Loucy (cell line): Measurements from ENCODE around the gene TRPM7.

Experiments
- CTCF ChIP-seq: fragments of 200-600 bp; sonication (generic); conservative IDR thresholded peaks from 2 replicates; pipeline ENCODE4 v1.5.1; 2014; ENCODE audit warnings: mild to moderate bottlenecking, antibody characterized with exemption, low read length
- EZH2phosphoT487 ChIP-seq: fragments of 200-600 bp; IDR thresholded peaks from 2 replicates; pipeline ENCODE4 v1.6.1; 2018; ENCODE audit warnings: antibody characterized with exemption, mild to moderate bottlenecking, moderate library complexity, borderline replicate concordance

GRCh38 chr15:50670115-50670514 is 16.5 kb downstream of the TRPM7 start:
- TF ChIP-seq CTCF (no peak), EZH2phosphoT487 (no peak)
